Calu3 (cell line): ENCODE data around the gene FAM161A. TPM values are rescaled to one million over a fixed set of nuclear protein-coding genes. Genes with fewer than 3 reads are reported as not detected.
"Not testable (repeated sequence)": the region's sequence is repeated elsewhere in the genome, so short reads cannot be mapped to it uniquely, and the experiment has no call there.

Experiments used
- BruUV-seq: library from RNA; stranded (reverse); fragments of 400-500 nt; replicated peaks from 2 replicates; lab custom pipeline; 2021; lab: Mats Ljungman, UMichigan
- CTCF ChIA-PET: fragments of 300-600 bp; sonication (Branson Sonifier 250); formaldehyde crosslinking; loops from one replicate; lab custom pipeline; 2022; ENCODE audit warnings: antibody characterized with exemption; lab: Charles Lee
- DNase-seq: peaks from one replicate; pipeline ENCODE4 v3.0.0; 2022
- H3K27ac Mint-ChIP-seq: one replicate; pipeline ENCODE4 v1.8.0; 2022; ENCODE audit warnings: mixed read lengths; ENCODE audit not compliant: unreplicated experiment
- H3K27me3 Mint-ChIP-seq: one replicate; pipeline ENCODE4 v1.8.0; 2022; ENCODE audit warnings: mixed read lengths; ENCODE audit not compliant: unreplicated experiment
- H3K36me3 Mint-ChIP-seq: one replicate; pipeline ENCODE4 v1.8.0; 2022; ENCODE audit warnings: mild to moderate bottlenecking, moderate library complexity, mixed read lengths; ENCODE audit not compliant: insufficient read depth, unreplicated experiment
- H3K4me1 Mint-ChIP-seq: one replicate; pipeline ENCODE4 v1.8.0; 2022; ENCODE audit warnings: mild to moderate bottlenecking, low read depth, mixed read lengths; ENCODE audit not compliant: unreplicated experiment
- H3K4me3 Mint-ChIP-seq: one replicate; pipeline ENCODE4 v1.8.0; 2022; ENCODE audit warnings: mild to moderate bottlenecking, low read depth, moderate library complexity, mixed read lengths; ENCODE audit not compliant: unreplicated experiment
- H3K9me3 Mint-ChIP-seq: one replicate; pipeline ENCODE4 v1.8.0; 2022; ENCODE audit warnings: low read depth, mixed read lengths; ENCODE audit not compliant: unreplicated experiment
- CTCF ChIP-seq: fragments of 200-600 bp; IDR thresholded peaks from one replicate; pipeline ENCODE4 v1.8.0; 2022; ENCODE audit warnings: antibody characterized with exemption; ENCODE audit not compliant: unreplicated experiment
- intact Hi-C: fragments of 100-400 bp; cut with micrococcal nuclease; formaldehyde crosslinking; loops from one replicate; pipeline ENCODE4 v1.10.0; 2022; ENCODE audit not compliant: unreplicated experiment
- total RNA-seq: library from RNA; stranded (reverse); gene quantifications from 2 replicates; pipeline ENCODE4 v1.2.3, GENCODE V29; 2022

The FAM161A gene
- total RNA-seq, 1 experiment from 2014 or later, result 9.1 TPM

- no peak overlapping the region for H3K27ac Mint-ChIP-seq
- H3K27me3 Mint-ChIP-seq, result no peaks in the 10 kb centered on the region
- H3K4me1 Mint-ChIP-seq, result no peaks in the 10 kb centered on the region
- H3K9me3 Mint-ChIP-seq, result peaks cover 3% of the 10 kb centered on the region
- TF ChIP-seq CTCF, result no peak
- intact Hi-C loops, result no loop called here
- H3K36me3 Mint-ChIP-seq, result no peaks in the 10 kb centered on the region
- CTCF ChIA-PET, result no interaction called here
- no peak for DNase-seq
- H3K4me3 Mint-ChIP-seq, result no peak overlapping the region
- BruUV-seq, result no TSS peak
These were observed 21.5 kb downstream of the FAM161A start for GRCh38 chr2:61832183-61832841.

GRCh38 chr2:61822255-61822654 is 31.6 kb downstream of the FAM161A start:
- no TSS peak for BruUV-seq
- H3K9me3 Mint-ChIP-seq, result no peaks in the 10 kb centered on the region
- H3K27ac Mint-ChIP-seq, result no peak overlapping the region

GRCh38 chr2:61816480-61817355 is 37.1 kb downstream of the FAM161A start:
- Mint-ChIP-seq H3K27ac (no peak overlapping the region), H3K27me3 (no peaks in the 10 kb centered on the region), H3K4me3 (no peak overlapping the region), H3K9me3 (no peaks in the 10 kb centered on the region), H3K36me3 (no peaks in the 10 kb centered on the region), H3K4me1 (no peaks in the 10 kb centered on the region)
- BruUV-seq, result no TSS peak
- intact Hi-C loops, result no loop called here
- TF ChIP-seq CTCF, result no peak
- CTCF ChIA-PET, result no interaction called here
- DNase-seq, result no peak

More at GRCh38 chr2:61822255-61822654, 31.6 kb downstream of the FAM161A start:
- Mint-ChIP-seq H3K4me1 (no peaks in the 10 kb centered on the region), H3K4me3 (no peak overlapping the region), H3K27me3 (no peaks in the 10 kb centered on the region), H3K36me3 (no peaks in the 10 kb centered on the region)
- no peak for TF ChIP-seq CTCF
- CTCF ChIA-PET, result no interaction called here
- no peak for DNase-seq
- intact Hi-C loops, result no loop called here

DNA sequence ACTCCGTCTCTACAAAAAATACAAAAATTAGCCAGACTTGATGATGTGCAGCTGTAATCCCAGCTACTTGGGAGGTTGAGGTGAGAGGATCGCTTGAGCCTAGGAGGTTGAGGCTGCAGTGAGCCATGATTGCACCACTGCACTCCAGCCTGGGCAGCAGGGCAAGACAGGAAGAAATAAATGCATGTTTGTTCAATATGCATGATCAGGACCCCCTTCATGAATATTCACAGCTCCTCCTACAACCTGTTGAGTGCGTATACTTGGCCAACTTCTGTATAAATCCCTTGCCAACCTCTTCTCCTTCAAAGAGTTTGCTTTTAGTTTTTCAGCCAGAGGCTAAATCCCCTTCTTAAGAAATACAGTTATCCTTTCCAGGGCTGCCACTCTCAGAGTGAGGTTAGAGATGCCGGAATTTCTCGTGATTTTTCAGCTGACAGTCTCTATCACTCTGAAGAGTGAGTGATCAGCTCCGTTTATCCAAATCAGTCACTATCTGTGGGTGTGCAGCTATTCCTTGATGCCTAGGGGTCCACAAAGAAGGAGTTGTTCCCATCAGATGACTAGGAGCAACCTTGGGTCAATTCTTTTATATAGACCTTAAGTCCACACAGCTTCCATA is 39.2 kb downstream of the FAM161A start:
- Mint-ChIP-seq H3K27me3 (no peaks in the 10 kb centered on the region), H3K36me3 (no peaks in the 10 kb centered on the region), H3K9me3 (no peaks in the 10 kb centered on the region), H3K4me3 (no peak overlapping the region), H3K4me1 (no peaks in the 10 kb centered on the region), H3K27ac (no peak overlapping the region)
- CTCF ChIA-PET, result no interaction called here
- intact Hi-C loops, result no loop called here
- no peak for DNase-seq
- no peak for TF ChIP-seq CTCF
- no TSS peak for BruUV-seq

GRCh38 chr2:61813314-61813713 is 40.5 kb downstream of the FAM161A start:
- DNase-seq, H3K4me3 Mint-ChIP-seq, intact Hi-C loops, H3K27ac Mint-ChIP-seq, H3K4me1 Mint-ChIP-seq, H3K36me3 Mint-ChIP-seq, H3K27me3 Mint-ChIP-seq, BruUV-seq, H3K9me3 Mint-ChIP-seq: not testable (repeated sequence)
- CTCF ChIA-PET, result interaction anchor here (0.7 kb wide), 1 partner anchor 319 kb away, joined by 7 read pairs; no protein-coding TSS in a partner anchor
